Measurements from ENCODE around the gene APLN. TPM values are rescaled to one million over a fixed set of nuclear protein-coding genes. Genes with fewer than 3 reads are reported as not detected.

Gene APLN
- total and polyA plus RNA-seq, 9 of the 15 experiments (the other 6 are each of a cell fraction or from before 2014, with no cell fraction given): 0.04 to 0.06 TPM; not detected in 7

DNA sequence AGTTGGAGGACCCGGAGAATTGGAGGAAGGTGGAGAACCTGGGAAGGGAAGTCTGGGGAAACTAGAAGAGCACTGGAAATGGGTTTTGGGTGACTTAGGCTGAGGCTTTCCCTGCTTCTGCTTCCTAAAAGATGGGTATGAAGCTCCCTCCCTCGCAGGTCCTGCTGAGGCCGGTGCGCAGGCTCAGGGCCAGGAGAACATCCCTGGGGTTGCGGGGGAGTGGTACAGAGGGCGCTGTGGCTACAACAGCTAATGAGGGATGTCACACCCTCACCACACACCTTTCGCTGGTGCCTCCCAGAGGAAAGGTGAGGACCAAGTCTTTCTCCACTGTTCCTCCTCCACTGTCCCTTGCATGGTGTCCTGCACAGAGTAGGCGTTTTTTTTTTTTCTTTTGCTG, 15.8 kb downstream of the APLN start:
- Histone ChIP-seq H3K9ac (ENCODE audit: insufficient read depth in 1 of 2, low read depth in 2 of 2, low read length in 2 of 2) (no peak overlapping the region), H3K79me2 (ENCODE audit: control insufficient read depth, insufficient read depth, low read length) (no peaks in the 10 kb centered on the region), H3K9me3 (replicated peaks; ENCODE audit: control insufficient read depth, insufficient read depth, low read depth, low read length) (no peaks in the 10 kb centered on the region), H3K4me2 (ENCODE audit: insufficient read depth, low read length) (no peak overlapping the region), H3K4me1 (replicated peaks in 1 of 2; ENCODE audit: control insufficient read depth in 2 of 2, insufficient read depth in 2 of 2, low read length in 2 of 2) (peaks cover 14 to 24% of the 10 kb centered on the region in 2 experiments), H2AFZ (ENCODE audit: low read depth, low read length) (no peak overlapping the region), H4K20me1 (replicated peaks; ENCODE audit: control insufficient read depth, insufficient read depth, low read length) (no peaks in the 10 kb centered on the region), H3K27me3 (ENCODE audit: control insufficient read depth in 2 of 2, insufficient read depth in 2 of 2, low read length in 2 of 2) (peaks cover 0 to 4% of the 10 kb centered on the region in 2 experiments; a peak in 2 of 5 replicates), H3K36me3 (ENCODE audit: control insufficient read depth, insufficient read depth, low read length) (no peaks in the 10 kb centered on the region), H3K4me3 (no peak overlapping the region), H3K27ac (ENCODE audit: extremely low read depth, low read depth, low read length) (no peak overlapping the region), H3K9me1 (ENCODE audit: control insufficient read depth, insufficient read depth, low read length) (peaks cover 5% of the 10 kb centered on the region)
- DNase-seq (ENCODE audit: extremely low read depth in 1 of 4, low spot score in 3 of 4): peak in 1 of 4 experiments; percentile 14
- TF ChIP-seq MTA1 (IDR thresholded peaks at IDR 0.05; ENCODE audit: borderline replicate concordance) (no peak), TCFL5 (CRISPR knock-in tag; conservative IDR thresholded peaks at IDR 0.05) (no peak), ZNF589 (CRISPR knock-in tag; IDR thresholded peaks at IDR 0.05; ENCODE audit: low read depth) (no peak), ELF4 (CRISPR knock-in tag; IDR thresholded peaks at IDR 0.05) (no peak), NRF1 (conservative IDR thresholded peaks at IDR 0.05 in 1 of 2, IDR thresholded peaks at IDR 0.05 in 1 of 2) (peak; percentile 81 to 85), FOXJ2 (tag; IDR thresholded peaks at IDR 0.05) (no peak), FOXA1 (IDR thresholded peaks at IDR 0.05; ENCODE audit: borderline replicate concordance) (no peak), CBX2 (IDR thresholded peaks at IDR 0.05; ENCODE audit: insufficient read depth, low read length, poor library complexity, severe bottlenecking) (no peak), PHF8 (IDR thresholded peaks at IDR 0.05; ENCODE audit: borderline replicate concordance, low read length) (no peak)
- TF ChIP-seq, protein P1, sequence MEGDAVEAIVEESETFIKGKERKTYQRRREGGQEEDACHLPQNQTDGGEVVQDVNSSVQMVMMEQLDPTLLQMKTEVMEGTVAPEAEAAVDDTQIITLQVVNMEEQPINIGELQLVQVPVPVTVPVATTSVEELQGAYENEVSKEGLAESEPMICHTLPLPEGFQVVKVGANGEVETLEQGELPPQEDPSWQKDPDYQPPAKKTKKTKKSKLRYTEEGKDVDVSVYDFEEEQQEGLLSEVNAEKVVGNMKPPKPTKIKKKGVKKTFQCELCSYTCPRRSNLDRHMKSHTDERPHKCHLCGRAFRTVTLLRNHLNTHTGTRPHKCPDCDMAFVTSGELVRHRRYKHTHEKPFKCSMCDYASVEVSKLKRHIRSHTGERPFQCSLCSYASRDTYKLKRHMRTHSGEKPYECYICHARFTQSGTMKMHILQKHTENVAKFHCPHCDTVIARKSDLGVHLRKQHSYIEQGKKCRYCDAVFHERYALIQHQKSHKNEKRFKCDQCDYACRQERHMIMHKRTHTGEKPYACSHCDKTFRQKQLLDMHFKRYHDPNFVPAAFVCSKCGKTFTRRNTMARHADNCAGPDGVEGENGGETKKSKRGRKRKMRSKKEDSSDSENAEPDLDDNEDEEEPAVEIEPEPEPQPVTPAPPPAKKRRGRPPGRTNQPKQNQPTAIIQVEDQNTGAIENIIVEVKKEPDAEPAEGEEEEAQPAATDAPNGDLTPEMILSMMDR (IDR thresholded peaks at IDR 0.05 in 2 of 3, conservative IDR thresholded peaks at IDR 0.05 in 1 of 3; ENCODE audit: insufficient read depth in 2 of 3, low read depth in 1 of 3, low read length in 3 of 3): peak in 2 of 3 experiments; percentile 13 to 22; a peak in 2 of 6 replicates
- peak; percentile 34; the same call in 1 of the 3 replicates for ATAC-seq
- intact Hi-C loops (cut with micrococcal nuclease): no loop called here
- BruUV-seq (replicated peaks): no TSS peak
- CTCF ChIA-PET (ENCODE audit: low intra/inter-chr PET ratio): no interaction called here
- in situ Hi-C loops (cut with MboI): no loop called here
- WGBS (ENCODE audit: insufficient coverage, low coverage, missing lambda C conversion rate): 13% methylated on average over 4 of the region's 8 CpGs
- no peak for FAIRE-seq
- POLR2A ChIA-PET: interaction anchor here (0.6 to 0.7 kb wide), 2 partner anchors 360 to 576 kb away, joined by 3 read pairs; no protein-coding TSS in a partner anchor
